GM12878 (cell line): ENCODE measurements around the gene UBE3B. TPM values are rescaled to one million over a fixed set of nuclear protein-coding genes. Genes with fewer than 3 reads are reported as not detected.

Experiments
- ATAC-seq: fragments of 200-7000 bp; cut with Tn5 transposase; 3 replicates; pipeline ENCODE4 v1.9.1; 2020; ENCODE audit warnings: mild to moderate bottlenecking, moderate library complexity
- BruUV-seq: library from RNA; stranded (reverse); fragments of 400-500 nt; replicated peaks from 2 replicates; lab custom pipeline; 2021; lab: Mats Ljungman, UMichigan
- CTCF ChIA-PET: fragments of 300-600 bp; sonication (Branson Sonifier 250); formaldehyde crosslinking; extraction: SDS; loops from one replicate; lab custom pipeline; 2021; ENCODE audit warnings: inconsistent platforms; lab: Yijun Ruan, JAX
- POLR2A ChIA-PET: fragments of 350-600 bp; formaldehyde crosslinking; extraction: SDS; loops from one replicate; lab custom pipeline; 2021; ENCODE audit warnings: inconsistent platforms; lab: Charles Lee
- RAD21 ChIA-PET: fragments of 300-600 bp; sonication (Branson Sonifier 250); formaldehyde crosslinking; loops from one replicate; lab custom pipeline; 2023; ENCODE audit warnings: antibody characterized with exemption; ENCODE audit not compliant: unreplicated experiment; lab: Charles Lee
- SMC1A ChIA-PET: fragments of 300-600 bp; sonication (Branson Sonifier 250); formaldehyde crosslinking; loops from one replicate; lab custom pipeline; 2023; ENCODE audit not compliant: unreplicated experiment, uncharacterized antibody; lab: Charles Lee
- DNase-seq: peaks from one replicate; pipeline ENCODE4 v3.0.0-alpha.2; 2011; ENCODE audit warnings: low read depth, low spot score
- FAIRE-seq: peaks from 3 replicates; lab custom pipeline; 2011; peaks lifted over from hg19 to GRCh38; lab: Jason Lieb, UNC
- H2AFZ ChIP-seq: 2 replicates; pipeline ENCODE4 v1.6.0; 2011; ENCODE audit warnings: low read depth, low read length, control low read depth; ENCODE audit not compliant: control insufficient read depth
- H3K27ac ChIP-seq: 2 replicates; pipeline ENCODE4 v1.5.1; 2011; ENCODE audit warnings: control low read depth; ENCODE audit not compliant: control insufficient read depth, insufficient read depth
- H3K27me3 ChIP-seq, 2 experiments: replicated peaks in 1 of 2; 2 replicates each; pipeline versions ENCODE4 v1.6.0 to v1.6.1; 2011; ENCODE audit warnings: low read length in 1 of 2; ENCODE audit not compliant: control insufficient read depth in 2 of 2, insufficient read depth in 2 of 2
- H3K36me3 ChIP-seq, 2 experiments: 2 replicates each; pipeline ENCODE4 v1.5.1; 2011; ENCODE audit warnings: low read length in 1 of 2; ENCODE audit not compliant: control insufficient read depth in 2 of 2, insufficient read depth in 2 of 2
- H3K4me1 ChIP-seq: 2 replicates; pipeline ENCODE4 v1.6.1; 2011; ENCODE audit warnings: mild to moderate bottlenecking, low read length, moderate library complexity, mixed read lengths; ENCODE audit not compliant: control insufficient read depth, insufficient read depth
- H3K4me2 ChIP-seq: 2 replicates; pipeline ENCODE4 v1.6.0; 2011; ENCODE audit warnings: control low read depth; ENCODE audit not compliant: control insufficient read depth, insufficient read depth
- H3K4me3 ChIP-seq: fragments of 200-600 bp; sonication (generic); 2 replicates; pipeline ENCODE4 v1.5.1; 2016
- H3K79me2 ChIP-seq: 2 replicates; pipeline ENCODE4 v1.6.0; 2011; ENCODE audit warnings: low read length; ENCODE audit not compliant: control insufficient read depth, insufficient read depth
- H3K9ac ChIP-seq: 2 replicates; pipeline ENCODE4 v1.8.0; 2011; ENCODE audit warnings: low read length, control low read depth, mixed read lengths; ENCODE audit not compliant: control insufficient read depth, insufficient read depth
- H3K9me3 ChIP-seq: replicated peaks from 3 replicates; pipeline ENCODE4 v1.5.1; 2011; ENCODE audit warnings: mild to moderate bottlenecking, low read length; ENCODE audit not compliant: control insufficient read depth, insufficient read depth
- H4K20me1 ChIP-seq: 2 replicates; pipeline ENCODE4 v1.6.0; 2011; ENCODE audit not compliant: control insufficient read depth, insufficient read depth
- ATF3 ChIP-seq: IDR thresholded peaks from 2 replicates; pipeline ENCODE4 v1.6.1; 2011; ENCODE audit warnings: low read depth, mild to moderate bottlenecking, low read length, moderate library complexity, borderline replicate concordance; ENCODE audit errors: extremely low read depth
- EED ChIP-seq: sonication (generic); IDR thresholded peaks from 2 replicates; pipeline ENCODE4 v1.6.1; 2016; ENCODE audit warnings: antibody characterized with exemption, low read depth
- EZH2 ChIP-seq: IDR thresholded peaks from 2 replicates; pipeline ENCODE4 v1.6.1; 2012; ENCODE audit warnings: low read depth, mild to moderate bottlenecking, control low read depth, inconsistent platforms, low read length, borderline replicate concordance; ENCODE audit not compliant: control insufficient read depth
- HDAC6 ChIP-seq: fragments of 200-600 bp; sonication (generic); IDR thresholded peaks from one replicate; pipeline ENCODE4 v1.8.0; 2017; ENCODE audit warnings: antibody characterized with exemption; ENCODE audit not compliant: unreplicated experiment
- IRF4 ChIP-seq: IDR thresholded peaks from 2 replicates; pipeline ENCODE4 v1.6.1; 2011; ENCODE audit warnings: low read depth, low read length
- MTA2 ChIP-seq: fragments of 450-650 bp; IDR thresholded peaks from 2 replicates; pipeline ENCODE4 v1.6.1; 2016; ENCODE audit warnings: low read depth, mild to moderate bottlenecking, moderate library complexity
- NFXL1 ChIP-seq: fragments of 450-650 bp; IDR thresholded peaks from 2 replicates; pipeline ENCODE4 v1.6.1; 2017; ENCODE audit warnings: antibody characterized with exemption, mild to moderate bottlenecking, borderline replicate concordance
- RAD51 ChIP-seq: fragments of 450-650 bp; IDR thresholded peaks from 2 replicates; pipeline ENCODE4 v1.6.1; 2016; ENCODE audit warnings: moderate library complexity, mild to moderate bottlenecking, inconsistent platforms
- TCF12 ChIP-seq: IDR thresholded peaks from 2 replicates; pipeline ENCODE4 v1.6.1; 2011; ENCODE audit warnings: low read depth, mild to moderate bottlenecking, low read length
- ZZZ3 ChIP-seq: IDR thresholded peaks from 2 replicates; pipeline ENCODE4 v1.6.1; 2011; ENCODE audit warnings: low read depth; ENCODE audit not compliant: control insufficient read depth, insufficient read length
- WGBS: methylation state at CpG from one replicate; pipeline ENCODE4 v1.1.6; 2016; ENCODE audit warnings: low lambda C conversion rate; ENCODE audit not compliant: insufficient replicate concordance, insufficient coverage; ENCODE audit errors: missing lambda C conversion rate; 5-methylcytosine and 5-hydroxymethylcytosine counted together
- in situ Hi-C: fragments of 300-500 bp; cut with MboI; formaldehyde crosslinking; loops from 9 replicates; pipeline ENCODE4 v1.14.3; 2018; ENCODE audit warnings: mixed read lengths
- intact Hi-C: fragments of 100-400 bp; cut with micrococcal nuclease; formaldehyde crosslinking; loops from one replicate; pipeline ENCODE4 v1.14.2; 2022; ENCODE audit not compliant: unreplicated experiment
- polyA plus RNA-seq, 11 experiments: library from polyadenylated mRNA; depleted of rRNA in 4 of 11; unstranded in 6 of 11; stranded (reverse) in 5 of 11; fragments of >200 nt; fragmentation: Nextera tagmentation in 4 of 11; fragmentation: Illumina TruSeq in 1 of 11; extraction: Ambion mirVana in 4 of 11; extraction: Trizol in 1 of 11; gene quantifications; 1 replicate in 1 of 11; 2 replicates in 10 of 11; pipeline versions ENCODE4 v1.2.1 to v1.2.3, GENCODE V29; 2011 to 2016; ENCODE audit warnings: inconsistent platforms in 2 of 11, missing spikeins in 2 of 11, low read depth in 1 of 11
- total RNA-seq, 4 experiments: library from RNA; depleted of rRNA in 3 of 4; stranded (reverse); fragments of >200 nt in 3 of 4; fragmentation: Illumina TruSeq in 1 of 4; extraction: Trizol in 1 of 4; gene quantifications; 2 replicates each; pipeline versions ENCODE4 v1.2.1 to v1.2.3, GENCODE V29; 2013 to 2021

UBE3B gene
- total and polyA plus RNA-seq, 10 of the 15 experiments (the other 5 are each of a cell fraction or from before 2014, with no cell fraction given), result 7.4 to 25.3 (median 17.1) TPM

GRCh38 chr12:109558374-109559199 lies 81.2 kb downstream of the UBE3B start:
- in situ Hi-C loops (no loop called here), intact Hi-C loops (no loop called here)
- FAIRE-seq (no peak), ATAC-seq (no peak), DNase-seq (no peak)
- ChIA-PET RAD21 (no interaction called here), POLR2A (no interaction called here), CTCF (no interaction called here), SMC1A (interaction anchor here (1.1 kb wide), 1 partner anchor 15 kb away, joined by 3 read pairs; the partner anchor contains the start of genes MMAB and MVK)
- no peak overlapping the region for H3K9ac ChIP-seq
- no peaks in the 10 kb centered on the region for H3K79me2 ChIP-seq
- no peak overlapping the region for H3K4me2 ChIP-seq
- TF ChIP-seq ATF3, result no peak
- no peak for TF ChIP-seq IRF4
- TF ChIP-seq NFXL1, result no peak
- TF ChIP-seq MTA2, result no peak
- no peak for TF ChIP-seq RAD51
- TF ChIP-seq HDAC6, result no peak
- no peak for TF ChIP-seq EZH2
- no peak for TF ChIP-seq EED
- no peak for TF ChIP-seq TCF12
- TF ChIP-seq ZZZ3, result no peak
- H3K27ac ChIP-seq, result no peak overlapping the region
- H3K36me3 ChIP-seq, result no peaks in the 10 kb centered on the region
- no peaks in the 10 kb centered on the region for H3K4me1 ChIP-seq
- no peak overlapping the region for H3K4me3 ChIP-seq
- no peak overlapping the region for H2AFZ ChIP-seq
- peaks cover 11% of the 10 kb centered on the region; the same call in 2 of the 3 replicates for H3K9me3 ChIP-seq
- no TSS peak for BruUV-seq
- H4K20me1 ChIP-seq, result no peaks in the 10 kb centered on the region
- H3K27me3 ChIP-seq, result no peaks in the 10 kb centered on the region
- WGBS, result 93% methylated on average over 23 of the region's 25 CpGs
